Activated CD4-positive, alpha-beta T cell treated with anti-CD3 and anti-CD28 coated beads, Interleukin-2, Interleukin-4, amounts not matched to agents 100 ng/mL and 50 ng/mL, durations not matched to agents 16 hours and 8 hours (primary cell): ENCODE results near the gene EDEM1.
"Not testable (repeated sequence)": the region's sequence is repeated elsewhere in the genome, so short reads cannot be mapped to it uniquely, and the experiment has no call there.

Experiments
- DNase-seq: peaks from one replicate; pipeline ENCODE4 v3.0.0-alpha.2; 2020; ENCODE audit warnings: low spot score

Gene EDEM1

DNA sequence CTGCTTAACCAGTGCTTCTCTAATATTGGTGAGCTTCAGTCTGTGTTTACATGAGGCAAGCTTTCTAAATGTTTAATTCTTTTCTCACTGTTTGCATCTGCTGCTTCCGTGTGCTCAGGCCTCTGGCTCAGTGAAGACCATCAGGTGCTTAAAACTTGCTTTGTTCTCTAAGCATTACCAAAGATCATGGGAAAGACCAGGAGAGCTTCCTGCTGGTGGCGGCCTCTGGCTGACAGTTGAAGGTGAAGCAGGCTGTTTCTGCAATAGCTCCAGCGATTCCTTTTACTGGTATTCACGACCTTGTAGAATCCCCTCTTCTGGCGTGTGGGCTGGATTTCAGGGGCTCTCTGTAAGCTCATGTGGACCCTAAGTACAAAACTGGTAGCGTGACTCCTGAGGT, 45.1 kb downstream of the EDEM1 start:
- no peak for DNase-seq

DNA sequence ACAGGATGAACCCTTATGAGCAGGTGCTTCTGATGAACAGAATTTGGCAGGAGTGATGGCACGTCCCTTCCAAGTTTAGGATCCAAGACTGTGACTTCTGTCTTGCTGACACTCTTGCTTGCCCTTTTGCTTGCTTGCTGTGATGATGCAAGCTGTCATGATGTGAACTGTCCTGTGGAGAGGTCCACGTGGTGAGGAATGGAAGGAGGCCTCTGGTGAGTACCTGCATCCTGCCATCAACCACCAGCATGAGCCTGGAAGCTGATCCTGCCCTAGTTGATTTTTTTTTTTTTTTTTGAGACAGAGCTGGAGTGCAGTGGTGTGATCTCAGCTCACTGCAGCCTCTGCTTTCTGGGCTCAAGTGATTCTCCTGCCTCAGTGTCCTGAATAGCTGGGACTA, 45.5 kb downstream of the EDEM1 start:
- no peak for DNase-seq

DNA sequence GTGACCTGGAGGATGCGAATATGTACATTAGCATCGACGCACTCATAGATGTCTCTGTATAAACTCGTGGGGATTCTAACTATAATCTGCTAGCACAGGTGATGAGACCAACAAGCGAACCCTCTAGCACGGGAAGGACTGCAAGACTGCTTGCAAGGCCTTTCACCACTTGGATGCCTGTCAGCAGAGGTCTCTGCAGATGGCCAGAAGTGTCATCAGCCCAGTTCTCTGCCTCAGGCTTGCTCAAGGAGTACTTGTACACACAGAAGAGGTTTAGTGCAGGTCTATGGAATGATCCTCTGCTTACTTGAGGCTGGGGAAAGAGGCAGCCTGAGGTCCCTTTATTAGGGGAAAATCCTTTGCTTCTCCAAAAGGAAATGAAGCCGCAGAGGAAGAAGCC, 48.1 kb downstream of the EDEM1 start:
- no peak for DNase-seq

DNA sequence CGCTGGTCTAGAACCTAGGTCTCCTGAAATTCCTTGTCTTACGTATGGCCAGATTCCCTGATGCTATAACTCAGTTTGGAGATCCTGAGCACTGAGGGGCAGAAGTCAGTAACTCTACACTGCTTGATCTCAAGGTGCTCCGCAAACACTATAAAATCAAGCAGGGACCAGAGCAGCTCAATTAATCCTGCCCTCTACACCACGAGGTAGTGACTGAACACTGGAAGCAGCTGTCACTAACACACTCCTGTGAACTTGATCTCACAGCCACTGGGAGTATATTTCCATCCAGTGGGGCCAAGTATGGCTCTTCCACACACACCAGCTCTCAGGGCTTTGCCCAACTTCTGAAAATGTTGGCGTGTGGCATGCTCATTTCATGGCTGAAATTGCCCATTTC, 51.0 kb downstream of the EDEM1 start:
- no peak for DNase-seq

DNA sequence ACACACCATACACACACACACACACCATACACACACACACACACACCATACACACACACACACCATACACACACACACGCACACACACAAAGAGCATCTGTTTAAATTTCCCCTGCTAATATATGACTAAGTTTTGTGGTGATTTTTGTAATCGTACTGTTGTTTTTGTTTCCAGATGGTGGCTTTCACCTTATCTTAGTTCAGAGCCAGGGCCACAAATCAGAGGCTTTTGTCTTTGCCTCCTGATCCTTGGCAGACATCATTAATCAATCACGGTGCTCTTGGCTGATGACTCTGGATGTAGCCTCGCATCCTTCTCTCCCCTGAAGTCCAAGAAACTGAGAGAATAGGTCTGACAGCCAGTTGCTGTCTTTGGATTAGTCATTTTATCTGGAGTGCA, 52.1 kb downstream of the EDEM1 start:
- DNase-seq, result no peak

DNA sequence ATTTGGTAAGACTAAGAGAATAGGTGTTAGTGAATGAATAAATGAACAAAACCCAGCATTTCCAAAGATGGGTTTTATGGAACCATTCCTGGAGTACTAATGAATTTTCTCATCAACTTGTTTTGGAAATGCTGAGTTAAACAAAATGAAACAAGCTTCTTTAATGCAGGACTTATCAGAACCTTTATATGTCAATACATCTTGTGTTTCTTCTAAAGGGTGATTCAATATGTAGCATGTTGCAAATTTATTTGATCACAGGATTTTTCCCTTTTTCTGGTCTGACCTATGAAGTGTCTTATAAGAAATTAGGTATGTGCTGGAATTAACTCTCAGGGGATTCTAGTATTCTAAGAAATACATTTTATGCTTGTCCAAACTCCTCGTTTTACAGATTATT, 53.2 kb downstream of the EDEM1 start:
- DNase-seq, result no peak

DNA sequence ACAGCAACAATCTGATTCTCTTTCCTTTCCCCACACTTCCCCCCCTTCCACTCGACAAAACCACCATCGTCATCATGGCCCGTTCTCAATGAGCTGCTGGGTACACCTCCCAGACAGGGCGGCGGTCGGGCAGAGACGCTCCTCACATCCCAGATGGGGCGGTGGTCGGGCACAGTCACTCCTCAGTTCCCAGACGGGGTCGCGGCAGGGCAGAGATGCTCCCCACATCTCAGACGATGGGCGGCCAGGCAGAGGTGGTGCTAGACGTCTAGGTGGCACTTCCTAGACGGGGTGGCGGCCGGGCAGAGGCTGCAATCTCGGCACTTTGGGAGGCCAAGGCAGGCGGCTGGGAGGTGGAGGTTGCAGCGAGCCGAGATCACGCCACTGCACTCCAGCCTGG, 55.3 kb downstream of the EDEM1 start:
- DNase-seq, result not testable (repeated sequence)

DNA sequence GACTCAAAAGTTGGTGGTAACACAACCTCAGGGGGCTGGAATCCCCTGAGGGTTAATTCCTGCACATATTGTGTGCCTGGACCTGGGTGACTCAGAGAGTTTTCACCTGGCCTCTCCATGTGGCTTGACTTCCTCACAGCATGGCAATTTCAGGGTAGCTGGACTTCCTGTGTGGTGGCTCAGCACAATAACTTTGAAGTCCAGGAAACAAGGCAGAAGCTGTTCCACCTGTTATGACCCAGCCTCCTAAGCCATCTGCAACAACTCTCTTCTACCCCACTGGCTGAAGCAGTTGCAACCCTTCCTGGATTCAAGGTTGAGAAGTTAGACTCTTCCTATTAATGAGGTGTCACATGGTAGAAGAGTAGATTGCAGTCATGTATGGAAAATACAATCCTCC, 58.4 kb downstream of the EDEM1 start:
- DNase-seq, result no peak

DNA sequence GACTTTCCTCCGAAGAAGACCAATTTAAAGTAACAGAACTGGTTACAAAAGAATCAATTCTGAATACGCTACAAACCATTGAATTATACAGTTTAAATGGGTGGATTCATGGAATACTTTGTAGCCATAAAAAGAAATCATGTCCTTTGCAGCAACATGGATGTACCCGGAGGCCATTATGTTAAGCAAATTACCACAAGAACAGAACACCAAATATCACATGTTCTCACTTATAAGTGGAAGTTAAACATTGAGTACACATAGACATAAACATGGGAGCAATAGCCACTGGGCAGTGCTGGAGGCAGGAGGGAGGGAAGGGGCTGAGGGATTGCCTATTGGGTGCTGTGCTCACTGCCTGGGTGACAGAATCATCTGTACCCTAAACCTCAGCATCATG, 61.3 kb downstream of the EDEM1 start:
- no peak for DNase-seq

DNA sequence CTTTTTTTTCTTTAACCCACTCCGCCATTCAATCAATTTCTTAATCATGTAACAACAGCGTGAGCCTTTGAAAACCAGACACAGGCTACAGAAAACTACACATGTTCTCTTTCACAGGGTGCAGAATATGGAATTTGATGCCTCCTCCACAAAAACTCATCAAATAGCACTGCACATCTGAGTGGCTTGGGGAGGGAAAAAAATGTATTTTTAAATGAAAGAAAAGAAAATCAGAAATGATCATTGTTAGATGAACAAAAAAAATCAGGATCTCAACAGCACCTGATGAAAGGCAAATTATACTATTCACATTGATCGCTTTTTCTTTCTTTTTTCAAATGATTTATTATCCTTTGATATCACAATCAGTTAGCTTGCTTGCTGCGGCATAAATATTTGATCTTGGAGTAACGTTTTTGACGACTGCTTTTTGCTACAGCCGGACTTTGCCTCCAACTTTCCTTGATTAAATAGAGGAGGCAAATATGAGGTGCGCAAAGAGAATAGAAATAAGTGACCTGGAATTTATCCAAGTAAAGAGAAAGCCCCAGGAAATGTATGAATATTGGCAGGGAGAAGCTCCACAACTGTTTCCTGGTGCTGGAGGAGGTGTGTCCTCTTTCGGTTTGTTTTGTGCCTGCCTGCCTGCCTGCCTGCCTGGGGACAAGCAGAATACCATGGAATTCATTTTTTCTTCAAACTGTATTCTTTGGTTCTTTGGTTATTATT, 63.1 kb downstream of the EDEM1 start:
- DNase-seq, result no peak

DNA sequence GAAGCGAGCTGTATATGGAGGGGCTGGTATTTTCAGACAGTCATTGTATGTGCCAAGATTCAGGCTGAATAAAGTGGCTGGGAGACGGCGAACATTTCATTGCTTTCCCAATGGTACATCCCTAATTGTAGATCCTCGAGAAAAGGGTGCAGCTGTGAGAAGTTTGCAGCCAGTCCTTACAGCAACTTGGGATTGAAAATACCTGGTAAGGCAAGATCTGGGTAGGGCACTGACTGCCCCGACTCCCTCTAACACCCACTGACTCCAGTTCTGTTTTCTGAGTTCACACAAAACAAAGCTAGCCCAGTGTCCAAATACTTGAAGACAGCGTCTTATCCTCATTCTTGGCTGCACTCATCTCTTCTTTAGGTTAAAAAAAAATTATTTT, 63.7 kb downstream of the EDEM1 start:
- DNase-seq, result no peak

DNA sequence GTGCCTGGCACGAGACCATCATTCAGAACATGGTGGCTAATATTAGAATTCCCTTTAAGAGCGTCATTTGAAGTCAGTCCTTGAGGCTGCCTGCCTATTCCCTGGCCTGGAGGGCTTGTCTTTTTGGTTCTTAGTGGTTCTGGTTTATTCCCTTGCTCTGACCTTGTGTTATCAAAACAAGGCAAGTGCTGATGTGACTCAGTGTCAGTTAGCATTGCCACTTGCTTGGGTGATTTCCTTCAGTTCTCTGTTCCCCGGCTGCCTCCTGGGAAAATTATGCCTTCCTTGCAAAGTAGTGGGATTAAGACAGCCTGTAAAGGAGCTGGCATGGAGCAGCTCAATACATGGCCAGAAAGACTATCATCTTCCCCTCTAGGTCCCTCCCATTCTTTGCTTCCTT, 64.6 kb downstream of the EDEM1 start:
- DNase-seq, result no peak

DNA sequence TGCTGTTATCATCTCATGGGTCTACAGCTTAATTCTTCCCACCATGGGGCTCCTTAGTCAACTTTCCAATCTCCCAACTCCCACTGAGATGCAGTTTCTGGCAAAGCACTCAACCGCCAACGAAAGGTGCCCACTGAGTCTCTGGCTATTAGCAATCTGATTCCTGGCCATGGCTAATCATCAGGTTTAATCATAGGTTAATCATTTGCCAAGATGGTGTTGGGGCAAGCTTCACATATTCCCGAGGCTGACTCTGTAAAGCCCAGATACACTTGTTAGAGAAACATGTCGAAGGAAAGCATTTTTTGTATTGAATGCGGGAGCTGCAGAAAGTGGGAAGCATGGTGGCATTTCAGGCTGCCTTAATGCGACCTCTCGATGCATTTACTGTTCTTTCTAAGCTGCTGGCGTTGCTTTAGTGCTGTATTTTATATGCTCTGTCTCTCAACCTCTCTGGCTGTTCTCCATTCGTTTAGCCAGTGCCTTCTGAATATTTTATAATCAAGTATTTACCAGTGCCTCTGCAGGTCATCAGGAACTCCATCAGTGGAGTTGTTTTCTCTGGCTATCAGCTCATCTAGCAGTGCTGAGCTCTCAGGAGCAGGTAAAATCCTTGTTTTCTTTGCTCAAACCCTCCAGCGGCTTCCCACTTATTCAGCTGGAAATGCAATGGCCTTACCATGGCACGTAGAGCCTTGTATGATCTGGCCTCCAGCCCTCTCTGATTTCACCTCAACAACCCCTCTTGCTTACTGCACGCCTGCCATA, 67.0 kb downstream of the EDEM1 start:
- no peak for DNase-seq

DNA sequence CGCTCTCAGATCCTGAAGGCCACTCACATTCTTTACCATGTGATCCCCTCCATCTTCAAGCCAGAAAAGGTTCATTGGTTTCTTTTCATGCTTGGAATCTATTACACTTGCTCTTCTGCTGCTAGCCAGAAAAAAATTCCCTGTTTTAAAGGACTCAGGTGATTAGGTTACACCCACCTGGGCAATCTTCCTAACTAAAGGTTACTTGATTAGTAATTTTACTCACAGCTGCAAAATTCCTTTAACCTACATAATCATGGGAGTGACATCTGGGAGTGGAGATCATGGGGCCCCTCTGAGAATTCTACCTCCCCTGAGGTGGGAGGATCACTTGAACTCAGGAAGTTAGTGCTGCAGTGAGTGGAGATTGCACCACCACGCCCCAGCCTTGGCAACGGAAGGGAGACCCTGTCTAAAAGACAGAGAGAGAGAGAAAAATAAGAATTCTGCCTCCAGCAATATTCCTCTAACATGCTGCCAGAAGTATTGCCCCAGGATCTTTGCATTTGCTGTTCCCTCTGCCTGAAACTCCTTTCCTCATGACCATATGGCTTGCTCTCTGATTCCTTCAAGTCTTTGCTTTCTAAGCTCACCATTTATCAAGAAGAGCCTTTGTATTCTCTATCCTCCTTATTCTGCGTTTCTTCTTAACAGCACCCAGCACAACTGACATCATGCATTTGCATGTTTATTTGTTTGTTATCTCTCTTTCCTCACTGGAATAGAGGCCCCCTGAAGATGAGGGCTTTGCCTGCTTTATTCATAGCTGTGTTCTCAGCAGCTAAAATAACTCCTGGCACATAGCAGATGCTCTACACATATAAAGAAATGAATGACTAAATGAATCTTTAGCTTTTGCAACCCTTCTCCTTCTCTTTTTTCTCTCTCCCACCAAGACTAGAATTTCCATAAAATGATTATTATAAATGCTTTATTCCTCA, 68.2 kb downstream of the EDEM1 start:
- DNase-seq, result no peak

DNA sequence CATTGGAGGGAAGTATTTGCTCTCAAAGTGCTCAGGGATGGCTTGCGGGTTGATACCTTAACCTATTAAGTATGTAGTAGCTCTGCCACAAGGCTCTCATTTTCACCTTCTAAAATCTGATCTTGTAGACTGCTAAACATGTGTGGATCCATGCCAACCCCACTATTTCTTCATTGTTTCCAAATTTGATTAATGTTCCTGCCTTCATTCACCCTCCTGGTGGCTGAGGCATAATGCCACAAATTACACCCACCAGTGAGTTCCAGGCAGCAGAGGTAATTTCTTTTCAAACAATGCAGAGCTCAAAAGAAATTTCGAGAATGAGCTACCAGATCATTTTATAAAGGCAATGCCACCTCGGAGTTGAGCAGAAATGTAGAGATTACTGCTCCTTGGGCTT, 71.0 kb downstream of the EDEM1 start:
- DNase-seq, result no peak

DNA sequence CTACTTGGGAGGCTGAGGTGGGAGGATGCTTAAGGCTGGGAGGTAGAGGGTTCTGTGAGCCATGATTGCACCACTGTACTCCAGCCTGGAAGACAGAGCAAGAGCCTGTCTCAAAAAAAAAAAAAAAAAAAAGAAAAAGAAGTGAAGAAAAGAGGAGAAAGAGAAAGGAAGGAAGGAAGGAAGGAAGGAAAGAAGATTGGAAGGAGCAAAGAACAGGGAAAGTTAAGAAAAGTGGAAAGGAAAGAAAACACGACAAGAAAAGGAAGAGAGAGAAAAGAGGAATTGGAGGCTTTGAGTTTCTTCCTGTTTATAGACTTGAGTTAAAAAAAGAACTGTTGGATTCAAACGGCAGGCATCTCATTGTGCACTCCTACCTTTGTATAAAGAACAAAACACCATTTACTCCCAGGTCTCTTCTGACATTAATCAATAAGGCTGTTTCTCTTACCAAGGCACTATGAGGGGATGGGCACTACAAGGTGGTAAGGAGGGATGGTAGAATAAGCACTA, 73.5 kb downstream of the EDEM1 start:
- DNase-seq, result no peak

DNA sequence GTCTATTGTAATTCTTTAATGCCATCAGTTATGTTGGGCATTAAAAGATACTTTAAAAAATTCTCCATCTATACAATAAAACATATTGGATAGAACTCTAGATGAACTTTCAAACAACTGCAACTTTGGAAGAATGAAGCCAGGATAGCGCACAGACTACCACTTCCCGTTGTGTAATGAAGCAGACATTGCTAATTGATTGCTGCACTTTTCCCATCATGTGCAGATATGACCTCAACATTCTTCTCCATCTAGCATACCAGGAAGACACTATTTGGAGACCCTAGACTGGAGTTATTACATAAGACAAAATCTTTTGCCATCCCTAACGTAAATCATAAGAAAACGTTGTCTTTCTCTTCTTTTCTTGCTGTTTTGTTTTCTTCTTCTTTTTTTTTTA, 75.0 kb downstream of the EDEM1 start:
- no peak for DNase-seq

DNA sequence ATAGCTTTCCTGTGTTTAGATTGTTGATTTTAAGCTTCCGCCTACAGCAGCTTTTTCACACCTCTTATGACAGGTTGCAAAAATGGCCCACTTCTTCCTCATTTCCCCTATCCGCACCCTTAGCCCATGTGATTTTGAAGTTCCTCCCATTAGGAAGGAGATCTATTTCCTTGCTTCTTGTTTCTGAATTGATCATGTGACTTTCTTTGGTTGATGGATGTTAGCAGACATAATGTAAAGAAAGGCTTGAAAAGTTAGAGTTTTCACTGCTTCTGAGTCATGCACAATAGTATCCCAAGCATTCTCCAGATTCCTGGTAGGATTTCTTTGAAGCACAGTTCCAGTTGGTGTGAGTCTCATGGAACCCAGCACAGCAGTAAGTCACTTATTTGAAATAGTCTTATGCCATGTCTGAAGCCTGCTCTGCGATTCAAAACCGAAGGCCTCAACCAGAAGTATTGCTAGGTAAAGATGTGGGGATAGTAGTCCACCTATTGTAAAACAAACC, 76.6 kb downstream of the EDEM1 start:
- DNase-seq, result no peak

DNA sequence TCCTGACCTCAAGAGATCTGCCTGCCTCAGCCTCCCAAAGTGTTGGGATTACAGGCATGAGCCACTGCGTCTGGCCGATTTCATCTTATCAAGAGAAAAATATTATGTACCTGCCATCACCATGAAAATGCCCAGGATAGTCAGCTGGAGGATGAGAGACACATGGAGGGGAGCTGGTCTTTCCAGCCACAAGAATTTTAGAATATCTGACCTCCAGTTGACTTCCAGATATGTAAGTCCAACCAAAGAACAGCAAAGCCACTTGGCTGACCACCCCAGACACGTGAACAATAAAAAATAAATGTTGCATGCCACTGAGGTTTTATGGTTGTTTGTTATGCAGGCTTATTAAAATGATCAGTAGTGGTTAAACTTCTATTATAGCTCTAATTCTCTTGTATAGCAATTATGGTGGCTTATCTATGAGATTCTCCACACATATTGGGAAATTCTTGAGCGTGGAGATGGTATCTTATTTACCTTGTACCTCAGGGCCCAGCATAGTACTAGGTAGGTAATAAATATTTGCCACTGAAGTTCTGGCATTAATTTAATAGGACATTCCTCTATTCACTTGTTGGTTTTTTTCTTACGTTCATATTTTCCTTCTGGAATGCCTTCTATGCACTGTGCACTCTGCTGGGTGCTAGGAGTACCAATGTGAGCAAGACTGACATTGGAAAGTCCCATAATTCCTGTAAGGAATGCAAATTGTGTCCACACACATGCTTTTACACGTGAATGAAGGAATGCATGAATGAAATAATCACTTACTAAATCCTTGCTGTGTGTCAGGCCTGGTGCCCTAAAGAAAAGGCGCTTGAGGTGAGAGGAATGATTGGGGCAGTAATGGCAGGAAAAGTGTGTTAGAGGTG, 77.6 kb downstream of the EDEM1 start:
- DNase-seq, result no peak

DNA sequence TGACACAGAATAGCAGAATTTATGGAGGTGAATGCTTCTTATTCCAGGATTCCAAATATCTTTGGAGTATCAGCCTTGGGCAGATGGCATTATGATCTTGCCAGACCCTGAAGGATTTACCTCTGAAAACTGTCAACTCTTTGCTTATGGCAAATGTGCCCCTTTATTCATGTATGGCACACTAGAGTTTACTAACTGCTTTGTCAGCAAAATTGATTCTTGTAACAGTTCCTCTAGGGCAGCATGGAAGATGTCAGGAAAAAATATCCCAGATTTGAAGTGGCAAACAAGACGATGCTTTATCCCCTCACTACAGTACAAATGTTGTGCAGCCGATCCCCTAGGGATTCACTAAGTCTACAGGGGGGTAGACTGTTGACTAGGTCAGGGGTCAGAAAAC, 79.7 kb downstream of the EDEM1 start:
- no peak for DNase-seq

DNA sequence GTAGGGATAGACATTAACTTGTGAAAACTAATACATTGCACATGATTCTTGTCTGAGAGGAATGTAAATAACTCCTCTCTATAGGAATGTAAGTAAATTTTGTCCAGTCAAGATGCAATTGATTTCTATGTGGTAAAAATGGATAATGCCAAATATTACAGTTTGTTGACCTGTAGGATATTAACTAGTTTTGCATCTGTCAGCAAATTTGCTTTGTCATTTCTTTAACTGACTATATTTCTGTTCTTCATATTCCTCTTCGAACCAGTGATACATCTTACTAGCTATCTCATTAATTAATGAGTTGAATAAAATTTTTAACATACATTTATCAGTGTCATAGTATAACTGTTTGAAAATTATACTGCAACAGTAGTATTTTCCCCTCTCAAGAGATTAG, 80.4 kb downstream of the EDEM1 start:
- no peak for DNase-seq
